ENCODE results near the gene PCDHGA3.
"Not testable (repeated sequence)": the region's sequence is repeated elsewhere in the genome, so short reads cannot be mapped to it uniquely, and the experiment has no call there.

DNA sequence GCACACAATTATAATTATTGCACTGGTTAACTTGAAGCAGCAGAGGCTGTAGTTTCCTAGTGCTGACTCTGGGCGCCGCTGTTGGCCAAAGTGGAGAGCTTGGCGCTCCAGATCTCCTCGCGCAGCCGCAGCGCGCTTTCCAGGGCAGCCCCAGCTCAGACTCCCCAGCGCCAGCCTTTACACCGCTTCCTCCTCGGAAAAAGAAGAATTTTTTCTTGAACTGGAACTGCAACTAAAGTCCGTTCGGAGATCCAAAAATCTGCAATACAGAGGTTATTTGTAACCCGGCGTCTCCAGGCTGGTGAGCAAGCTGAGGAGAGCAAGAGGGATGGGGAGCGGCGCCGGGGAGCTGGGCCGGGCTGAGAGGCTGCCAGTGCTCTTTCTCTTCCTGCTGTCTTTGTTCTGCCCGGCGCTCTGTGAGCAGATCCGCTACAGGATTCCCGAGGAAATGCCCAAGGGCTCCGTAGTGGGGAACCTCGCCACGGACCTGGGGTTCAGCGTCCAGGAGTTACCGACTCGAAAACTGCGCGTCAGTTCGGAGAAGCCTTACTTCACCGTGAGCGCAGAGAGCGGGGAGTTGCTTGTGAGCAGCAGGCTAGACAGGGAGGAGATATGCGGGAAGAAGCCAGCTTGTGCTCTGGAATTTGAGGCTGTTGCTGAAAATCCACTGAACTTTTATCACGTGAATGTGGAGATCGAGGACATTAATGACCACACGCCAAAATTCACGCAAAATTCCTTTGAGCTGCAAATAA lies 44.1 kb downstream of the PCDHGA3 start, which contains the start of gene PCDHGB4:
- TF ChIP-seq, protein P1, sequence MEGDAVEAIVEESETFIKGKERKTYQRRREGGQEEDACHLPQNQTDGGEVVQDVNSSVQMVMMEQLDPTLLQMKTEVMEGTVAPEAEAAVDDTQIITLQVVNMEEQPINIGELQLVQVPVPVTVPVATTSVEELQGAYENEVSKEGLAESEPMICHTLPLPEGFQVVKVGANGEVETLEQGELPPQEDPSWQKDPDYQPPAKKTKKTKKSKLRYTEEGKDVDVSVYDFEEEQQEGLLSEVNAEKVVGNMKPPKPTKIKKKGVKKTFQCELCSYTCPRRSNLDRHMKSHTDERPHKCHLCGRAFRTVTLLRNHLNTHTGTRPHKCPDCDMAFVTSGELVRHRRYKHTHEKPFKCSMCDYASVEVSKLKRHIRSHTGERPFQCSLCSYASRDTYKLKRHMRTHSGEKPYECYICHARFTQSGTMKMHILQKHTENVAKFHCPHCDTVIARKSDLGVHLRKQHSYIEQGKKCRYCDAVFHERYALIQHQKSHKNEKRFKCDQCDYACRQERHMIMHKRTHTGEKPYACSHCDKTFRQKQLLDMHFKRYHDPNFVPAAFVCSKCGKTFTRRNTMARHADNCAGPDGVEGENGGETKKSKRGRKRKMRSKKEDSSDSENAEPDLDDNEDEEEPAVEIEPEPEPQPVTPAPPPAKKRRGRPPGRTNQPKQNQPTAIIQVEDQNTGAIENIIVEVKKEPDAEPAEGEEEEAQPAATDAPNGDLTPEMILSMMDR (IDR thresholded peaks at IDR 0.05) = peak in 1 of 4 experiments; percentile 29
- not testable (repeated sequence) for TF ChIP-seq POLR2A, POLR2AphosphoS5 (IDR thresholded peaks at IDR 0.05)

Measured in gastroesophageal sphincter (tissue), 3 donors.